GM12878 (cell line): ENCODE results near the gene MAP3K1. TPM values are rescaled to one million over a fixed set of nuclear protein-coding genes. Genes with fewer than 3 reads are reported as not detected.

Source experiments
- ATAC-seq: fragments of 200-7000 bp; cut with Tn5 transposase; 3 replicates; pipeline ENCODE4 v1.9.1; 2020; ENCODE audit warnings: mild to moderate bottlenecking, moderate library complexity
- BruUV-seq: library from RNA; stranded (reverse); fragments of 400-500 nt; replicated peaks from 2 replicates; lab custom pipeline; 2021; lab: Mats Ljungman, UMichigan
- CTCF ChIA-PET: fragments of 300-600 bp; sonication (Branson Sonifier 250); formaldehyde crosslinking; extraction: SDS; loops from one replicate; lab custom pipeline; 2021; ENCODE audit warnings: inconsistent platforms; lab: Yijun Ruan, JAX
- POLR2A ChIA-PET: fragments of 350-600 bp; formaldehyde crosslinking; extraction: SDS; loops from one replicate; lab custom pipeline; 2021; ENCODE audit warnings: inconsistent platforms; lab: Charles Lee
- RAD21 ChIA-PET: fragments of 300-600 bp; sonication (Branson Sonifier 250); formaldehyde crosslinking; loops from one replicate; lab custom pipeline; 2023; ENCODE audit warnings: antibody characterized with exemption; ENCODE audit not compliant: unreplicated experiment; lab: Charles Lee
- SMC1A ChIA-PET: fragments of 300-600 bp; sonication (Branson Sonifier 250); formaldehyde crosslinking; loops from one replicate; lab custom pipeline; 2023; ENCODE audit not compliant: unreplicated experiment, uncharacterized antibody; lab: Charles Lee
- DNase-seq: peaks from one replicate; pipeline ENCODE4 v3.0.0-alpha.2; 2011; ENCODE audit warnings: low read depth, low spot score
- FAIRE-seq: peaks from 3 replicates; lab custom pipeline; 2011; peaks lifted over from hg19 to GRCh38; lab: Jason Lieb, UNC
- H2AFZ ChIP-seq: 2 replicates; pipeline ENCODE4 v1.6.0; 2011; ENCODE audit warnings: low read depth, low read length, control low read depth; ENCODE audit not compliant: control insufficient read depth
- H3K27ac ChIP-seq: 2 replicates; pipeline ENCODE4 v1.5.1; 2011; ENCODE audit warnings: control low read depth; ENCODE audit not compliant: control insufficient read depth, insufficient read depth
- H3K27me3 ChIP-seq, 2 experiments: replicated peaks in 1 of 2; 2 replicates each; pipeline versions ENCODE4 v1.6.0 to v1.6.1; 2011; ENCODE audit warnings: low read length in 1 of 2; ENCODE audit not compliant: control insufficient read depth in 2 of 2, insufficient read depth in 2 of 2
- H3K36me3 ChIP-seq, 2 experiments: 2 replicates each; pipeline ENCODE4 v1.5.1; 2011; ENCODE audit warnings: low read length in 1 of 2; ENCODE audit not compliant: control insufficient read depth in 2 of 2, insufficient read depth in 2 of 2
- H3K4me1 ChIP-seq: 2 replicates; pipeline ENCODE4 v1.6.1; 2011; ENCODE audit warnings: mild to moderate bottlenecking, low read length, moderate library complexity, mixed read lengths; ENCODE audit not compliant: control insufficient read depth, insufficient read depth
- H3K4me2 ChIP-seq: 2 replicates; pipeline ENCODE4 v1.6.0; 2011; ENCODE audit warnings: control low read depth; ENCODE audit not compliant: control insufficient read depth, insufficient read depth
- H3K4me3 ChIP-seq: fragments of 200-600 bp; sonication (generic); 2 replicates; pipeline ENCODE4 v1.5.1; 2016
- H3K79me2 ChIP-seq: 2 replicates; pipeline ENCODE4 v1.6.0; 2011; ENCODE audit warnings: low read length; ENCODE audit not compliant: control insufficient read depth, insufficient read depth
- H3K9ac ChIP-seq: 2 replicates; pipeline ENCODE4 v1.8.0; 2011; ENCODE audit warnings: low read length, control low read depth, mixed read lengths; ENCODE audit not compliant: control insufficient read depth, insufficient read depth
- H3K9me3 ChIP-seq: replicated peaks from 3 replicates; pipeline ENCODE4 v1.5.1; 2011; ENCODE audit warnings: mild to moderate bottlenecking, low read length; ENCODE audit not compliant: control insufficient read depth, insufficient read depth
- H4K20me1 ChIP-seq: 2 replicates; pipeline ENCODE4 v1.6.0; 2011; ENCODE audit not compliant: control insufficient read depth, insufficient read depth
- EZH2 ChIP-seq: IDR thresholded peaks from 2 replicates; pipeline ENCODE4 v1.6.1; 2012; ENCODE audit warnings: low read depth, mild to moderate bottlenecking, control low read depth, inconsistent platforms, low read length, borderline replicate concordance; ENCODE audit not compliant: control insufficient read depth
- FOXM1 ChIP-seq: IDR thresholded peaks from 2 replicates; pipeline ENCODE4 v1.6.1; 2012; ENCODE audit warnings: low read depth, mild to moderate bottlenecking, inconsistent platforms, low read length, moderate library complexity
- NRF1 ChIP-seq: conservative IDR thresholded peaks from 2 replicates; pipeline ENCODE4 v1.6.1; 2011; ENCODE audit warnings: mild to moderate bottlenecking, low read depth, low read length, improper control_type of control experiment
- POLR2A ChIP-seq: IDR thresholded peaks from 2 replicates; pipeline ENCODE4 v1.6.1; 2011; ENCODE audit warnings: low read depth, mild to moderate bottlenecking, low read length
- POLR2AphosphoS2 ChIP-seq: IDR thresholded peaks from 2 replicates; pipeline ENCODE4 v1.6.1; 2011; ENCODE audit warnings: low read depth, mild to moderate bottlenecking, low read length, improper control_type of control experiment, moderate library complexity
- RCOR1 ChIP-seq: conservative IDR thresholded peaks from 2 replicates; pipeline ENCODE4 v1.6.1; 2012; ENCODE audit warnings: low read depth, low read length, improper control_type of control experiment
- RELA ChIP-seq: fragments of 450-650 bp; IDR thresholded peaks from 2 replicates; pipeline ENCODE4 v1.8.0; 2014; ENCODE audit warnings: borderline replicate concordance; ENCODE audit not compliant: partially characterized antibody
- SIN3A ChIP-seq: IDR thresholded peaks from 2 replicates; pipeline ENCODE4 v1.6.1; 2012; ENCODE audit warnings: low read depth, low read length, improper control_type of control experiment
- SREBF1 ChIP-seq: IDR thresholded peaks from 2 replicates; pipeline ENCODE4 v1.6.1; 2012; ENCODE audit warnings: mild to moderate bottlenecking, low read length
- STAT1 ChIP-seq: fragments of 450-650 bp; conservative IDR thresholded peaks from 2 replicates; pipeline ENCODE4 v1.6.1; 2014; ENCODE audit warnings: antibody characterized with exemption, mild to moderate bottlenecking
- WRNIP1 ChIP-seq: IDR thresholded peaks from 2 replicates; pipeline ENCODE4 v1.6.1; 2011; ENCODE audit warnings: low read depth, low read length, improper control_type of control experiment, borderline replicate concordance
- ZNF207 ChIP-seq: fragments of 450-650 bp; IDR thresholded peaks from 2 replicates; pipeline ENCODE4 v1.6.1; 2014; ENCODE audit warnings: antibody characterized with exemption, mild to moderate bottlenecking, borderline replicate concordance
- ZNF217 ChIP-seq: fragments of 450-650 bp; IDR thresholded peaks from 2 replicates; pipeline ENCODE4 v1.6.1; 2017; ENCODE audit warnings: antibody characterized with exemption, mild to moderate bottlenecking
- WGBS: methylation state at CpG from one replicate; pipeline ENCODE4 v1.1.6; 2016; ENCODE audit warnings: low lambda C conversion rate; ENCODE audit not compliant: insufficient replicate concordance, insufficient coverage; ENCODE audit errors: missing lambda C conversion rate; 5-methylcytosine and 5-hydroxymethylcytosine counted together
- in situ Hi-C: fragments of 300-500 bp; cut with MboI; formaldehyde crosslinking; loops from 9 replicates; pipeline ENCODE4 v1.14.3; 2018; ENCODE audit warnings: mixed read lengths
- intact Hi-C: fragments of 100-400 bp; cut with micrococcal nuclease; formaldehyde crosslinking; loops from one replicate; pipeline ENCODE4 v1.14.2; 2022; ENCODE audit not compliant: unreplicated experiment
- polyA plus RNA-seq, 11 experiments: library from polyadenylated mRNA; depleted of rRNA in 4 of 11; unstranded in 6 of 11; stranded (reverse) in 5 of 11; fragments of >200 nt; fragmentation: Nextera tagmentation in 4 of 11; fragmentation: Illumina TruSeq in 1 of 11; extraction: Ambion mirVana in 4 of 11; extraction: Trizol in 1 of 11; gene quantifications; 1 replicate in 1 of 11; 2 replicates in 10 of 11; pipeline versions ENCODE4 v1.2.1 to v1.2.3, GENCODE V29; 2011 to 2016; ENCODE audit warnings: inconsistent platforms in 2 of 11, missing spikeins in 2 of 11, low read depth in 1 of 11
- total RNA-seq, 4 experiments: library from RNA; depleted of rRNA in 3 of 4; stranded (reverse); fragments of >200 nt in 3 of 4; fragmentation: Illumina TruSeq in 1 of 4; extraction: Trizol in 1 of 4; gene quantifications; 2 replicates each; pipeline versions ENCODE4 v1.2.1 to v1.2.3, GENCODE V29; 2013 to 2021
- TF ChIP-seq, protein P1 (sequence below): IDR thresholded peaks from 2 replicates; pipeline ENCODE4 v1.6.1; 2011; ENCODE audit warnings: low read depth, low read length, improper control_type of control experiment, borderline replicate concordance
- TF ChIP-seq, protein P2 (sequence below), 3 experiments: IDR thresholded peaks in 2 of 3; conservative IDR thresholded peaks in 1 of 3; 2 replicates each; pipeline ENCODE4 v1.5.1; 2011; ENCODE audit warnings: low read depth in 3 of 3, low read length in 3 of 3, mild to moderate bottlenecking in 3 of 3, control low read depth in 2 of 3, moderate library complexity in 2 of 3, inconsistent platforms in 1 of 3, mixed read lengths in 1 of 3; ENCODE audit not compliant: control insufficient read depth in 2 of 3, insufficient read depth in 1 of 3; ENCODE audit errors: extremely low read depth in 1 of 3
- TF ChIP-seq, protein P3 (sequence below): IDR thresholded peaks from 2 replicates; pipeline ENCODE4 v1.6.1; 2012; ENCODE audit warnings: low read length, inconsistent platforms
- TF ChIP-seq, protein P4 (sequence below): IDR thresholded peaks from 2 replicates; pipeline ENCODE4 v1.6.1; 2012; ENCODE audit warnings: mild to moderate bottlenecking, low read depth, low read length

The MAP3K1 gene
- total and polyA plus RNA-seq, 10 of the 15 experiments (the other 5 are each of a cell fraction or from before 2014, with no cell fraction given), result 7.5 to 24.6 (median 12.6) TPM

GRCh38 chr5:56833325-56833724 lies 18.0 kb downstream of the MAP3K1 start:
- SMC1A ChIA-PET, result interaction anchor here (1.0 to 6.6 kb wide), 7 partner anchors 12 to 562 kb away, joined by 3 to 64 read pairs (median 5); partner anchors contain the start of gene SETD9
- POLR2A ChIA-PET, result interaction anchor here (1.0 to 2.1 kb wide), 2 partner anchors 10 to 18 kb away, joined by 3 to 5 read pairs; partner anchors contain the start of gene MAP3K1
- Histone ChIP-seq H2AFZ (no peak overlapping the region), H3K79me2 (peaks cover 9% of the 10 kb centered on the region), H3K27me3 (no peaks in the 10 kb centered on the region), H4K20me1 (no peaks in the 10 kb centered on the region), H3K4me3 (no peak overlapping the region), H3K9ac (no peak overlapping the region), H3K4me2 (no peak overlapping the region), H3K9me3 (no peaks in the 10 kb centered on the region), H3K4me1 (peaks cover 7% of the 10 kb centered on the region), H3K36me3 (no peaks in the 10 kb centered on the region; a peak in 1 of 4 replicates), H3K27ac (no peak overlapping the region)
- FAIRE-seq, result no peak
- CTCF ChIA-PET, result interaction anchor here (0.9 to 3.7 kb wide), 6 partner anchors 13 to 566 kb away, joined by 3 to 18 read pairs (median 3); no protein-coding TSS in a partner anchor
- 75% methylated on average over 4 of the region's 4 CpGs for WGBS
- RAD21 ChIA-PET, result interaction anchor here (0.6 to 6.4 kb wide), 4 partner anchors 10 to 562 kb away, joined by 3 to 174 read pairs (median 10); no protein-coding TSS in a partner anchor
- no peak for DNase-seq
- BruUV-seq, result no TSS peak
- no peak for ATAC-seq
- in situ Hi-C loops, result loop anchor here (10.0 kb wide), 1 partner anchor 899 kb away; no protein-coding TSS in a partner anchor
- intact Hi-C loops, result no loop called here
- no peak for TF ChIP-seq FOXM1
- no peak for TF ChIP-seq POLR2AphosphoS2
- no peak for TF ChIP-seq RELA
- TF ChIP-seq STAT1, result no peak
- TF ChIP-seq WRNIP1, result no peak
- TF ChIP-seq, protein P1, sequence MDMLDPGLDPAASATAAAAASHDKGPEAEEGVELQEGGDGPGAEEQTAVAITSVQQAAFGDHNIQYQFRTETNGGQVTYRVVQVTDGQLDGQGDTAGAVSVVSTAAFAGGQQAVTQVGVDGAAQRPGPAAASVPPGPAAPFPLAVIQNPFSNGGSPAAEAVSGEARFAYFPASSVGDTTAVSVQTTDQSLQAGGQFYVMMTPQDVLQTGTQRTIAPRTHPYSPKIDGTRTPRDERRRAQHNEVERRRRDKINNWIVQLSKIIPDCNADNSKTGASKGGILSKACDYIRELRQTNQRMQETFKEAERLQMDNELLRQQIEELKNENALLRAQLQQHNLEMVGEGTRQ, result no peak
- no peak for TF ChIP-seq NRF1
- no peak for TF ChIP-seq ZNF207
- TF ChIP-seq, protein P2, sequence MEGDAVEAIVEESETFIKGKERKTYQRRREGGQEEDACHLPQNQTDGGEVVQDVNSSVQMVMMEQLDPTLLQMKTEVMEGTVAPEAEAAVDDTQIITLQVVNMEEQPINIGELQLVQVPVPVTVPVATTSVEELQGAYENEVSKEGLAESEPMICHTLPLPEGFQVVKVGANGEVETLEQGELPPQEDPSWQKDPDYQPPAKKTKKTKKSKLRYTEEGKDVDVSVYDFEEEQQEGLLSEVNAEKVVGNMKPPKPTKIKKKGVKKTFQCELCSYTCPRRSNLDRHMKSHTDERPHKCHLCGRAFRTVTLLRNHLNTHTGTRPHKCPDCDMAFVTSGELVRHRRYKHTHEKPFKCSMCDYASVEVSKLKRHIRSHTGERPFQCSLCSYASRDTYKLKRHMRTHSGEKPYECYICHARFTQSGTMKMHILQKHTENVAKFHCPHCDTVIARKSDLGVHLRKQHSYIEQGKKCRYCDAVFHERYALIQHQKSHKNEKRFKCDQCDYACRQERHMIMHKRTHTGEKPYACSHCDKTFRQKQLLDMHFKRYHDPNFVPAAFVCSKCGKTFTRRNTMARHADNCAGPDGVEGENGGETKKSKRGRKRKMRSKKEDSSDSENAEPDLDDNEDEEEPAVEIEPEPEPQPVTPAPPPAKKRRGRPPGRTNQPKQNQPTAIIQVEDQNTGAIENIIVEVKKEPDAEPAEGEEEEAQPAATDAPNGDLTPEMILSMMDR (IDR thresholded peaks at IDR 0.05 in 2 of 3, conservative IDR thresholded peaks at IDR 0.05 in 1 of 3; ENCODE audit: control insufficient read depth in 2 of 3, extremely low read depth in 1 of 3, insufficient read depth in 1 of 3, low read depth in 3 of 3, low read length in 3 of 3), result no peak
- TF ChIP-seq, protein P3, sequence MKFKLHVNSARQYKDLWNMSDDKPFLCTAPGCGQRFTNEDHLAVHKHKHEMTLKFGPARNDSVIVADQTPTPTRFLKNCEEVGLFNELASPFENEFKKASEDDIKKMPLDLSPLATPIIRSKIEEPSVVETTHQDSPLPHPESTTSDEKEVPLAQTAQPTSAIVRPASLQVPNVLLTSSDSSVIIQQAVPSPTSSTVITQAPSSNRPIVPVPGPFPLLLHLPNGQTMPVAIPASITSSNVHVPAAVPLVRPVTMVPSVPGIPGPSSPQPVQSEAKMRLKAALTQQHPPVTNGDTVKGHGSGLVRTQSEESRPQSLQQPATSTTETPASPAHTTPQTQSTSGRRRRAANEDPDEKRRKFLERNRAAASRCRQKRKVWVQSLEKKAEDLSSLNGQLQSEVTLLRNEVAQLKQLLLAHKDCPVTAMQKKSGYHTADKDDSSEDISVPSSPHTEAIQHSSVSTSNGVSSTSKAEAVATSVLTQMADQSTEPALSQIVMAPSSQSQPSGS, result no peak
- no peak for TF ChIP-seq ZNF217
- no peak for TF ChIP-seq SIN3A
- no peak for TF ChIP-seq SREBF1
- TF ChIP-seq, protein P4, sequence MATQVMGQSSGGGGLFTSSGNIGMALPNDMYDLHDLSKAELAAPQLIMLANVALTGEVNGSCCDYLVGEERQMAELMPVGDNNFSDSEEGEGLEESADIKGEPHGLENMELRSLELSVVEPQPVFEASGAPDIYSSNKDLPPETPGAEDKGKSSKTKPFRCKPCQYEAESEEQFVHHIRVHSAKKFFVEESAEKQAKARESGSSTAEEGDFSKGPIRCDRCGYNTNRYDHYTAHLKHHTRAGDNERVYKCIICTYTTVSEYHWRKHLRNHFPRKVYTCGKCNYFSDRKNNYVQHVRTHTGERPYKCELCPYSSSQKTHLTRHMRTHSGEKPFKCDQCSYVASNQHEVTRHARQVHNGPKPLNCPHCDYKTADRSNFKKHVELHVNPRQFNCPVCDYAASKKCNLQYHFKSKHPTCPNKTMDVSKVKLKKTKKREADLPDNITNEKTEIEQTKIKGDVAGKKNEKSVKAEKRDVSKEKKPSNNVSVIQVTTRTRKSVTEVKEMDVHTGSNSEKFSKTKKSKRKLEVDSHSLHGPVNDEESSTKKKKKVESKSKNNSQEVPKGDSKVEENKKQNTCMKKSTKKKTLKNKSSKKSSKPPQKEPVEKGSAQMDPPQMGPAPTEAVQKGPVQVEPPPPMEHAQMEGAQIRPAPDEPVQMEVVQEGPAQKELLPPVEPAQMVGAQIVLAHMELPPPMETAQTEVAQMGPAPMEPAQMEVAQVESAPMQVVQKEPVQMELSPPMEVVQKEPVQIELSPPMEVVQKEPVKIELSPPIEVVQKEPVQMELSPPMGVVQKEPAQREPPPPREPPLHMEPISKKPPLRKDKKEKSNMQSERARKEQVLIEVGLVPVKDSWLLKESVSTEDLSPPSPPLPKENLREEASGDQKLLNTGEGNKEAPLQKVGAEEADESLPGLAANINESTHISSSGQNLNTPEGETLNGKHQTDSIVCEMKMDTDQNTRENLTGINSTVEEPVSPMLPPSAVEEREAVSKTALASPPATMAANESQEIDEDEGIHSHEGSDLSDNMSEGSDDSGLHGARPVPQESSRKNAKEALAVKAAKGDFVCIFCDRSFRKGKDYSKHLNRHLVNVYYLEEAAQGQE, result no peak
- TF ChIP-seq RCOR1, result no peak
- no peak for TF ChIP-seq POLR2A
- no peak for TF ChIP-seq EZH2
